SK-N-SH treated with all-trans-retinoic acid at 6 μM for 48 hours (cell line): Measurements from ENCODE around the gene ALPP.

Source experiments
- ATAC-seq: fragments of 200-7000 bp; cut with Tn5 transposase; 3 replicates; pipeline ENCODE4 v1.9.1; 2020; ENCODE audit warnings: mild to moderate bottlenecking, moderate library complexity
- ARNTL ChIP-seq: fragments of 450-650 bp; formaldehyde crosslinking; IDR thresholded peaks from 2 replicates; pipeline ENCODE4 v1.5.0; 2020; ENCODE audit warnings: low read depth, mild to moderate bottlenecking, moderate library complexity, borderline replicate concordance
- BACH2 ChIP-seq: fragments of 250-450 bp; sonication (Bioruptor Pico); IDR thresholded peaks from 2 replicates; pipeline ENCODE4 v1.9.0; 2021; ENCODE audit warnings: mild to moderate bottlenecking, borderline replicate concordance
- CSDC2 ChIP-seq: fragments of 250-450 bp; sonication (Bioruptor Pico); IDR thresholded peaks from 2 replicates; pipeline ENCODE4 v1.5.0; 2020; ENCODE audit warnings: mild to moderate bottlenecking, moderate library complexity
- ESRRG ChIP-seq: fragments of 250-450 bp; sonication (Bioruptor Pico); IDR thresholded peaks from 2 replicates; pipeline ENCODE4 v1.6.1; 2021; ENCODE audit warnings: mild to moderate bottlenecking
- GLIS3 ChIP-seq: fragments of 250-450 bp; sonication (Bioruptor Pico); IDR thresholded peaks from 2 replicates; pipeline ENCODE4 v1.5.0; 2020; ENCODE audit warnings: mild to moderate bottlenecking, moderate library complexity
- POU6F1 ChIP-seq: fragments of 250-450 bp; sonication (Bioruptor Pico); IDR thresholded peaks from 2 replicates; pipeline ENCODE4 v1.8.0; 2021; ENCODE audit warnings: low read depth, mild to moderate bottlenecking, moderate library complexity, borderline replicate concordance
- PPARA ChIP-seq: fragments of 250-450 bp; sonication (Bioruptor Pico); IDR thresholded peaks from 2 replicates; pipeline ENCODE4 v1.5.0; 2020; ENCODE audit warnings: mild to moderate bottlenecking, borderline replicate concordance
- RARB ChIP-seq: fragments of 250-450 bp; sonication (Bioruptor Pico); IDR thresholded peaks from 2 replicates; pipeline ENCODE4 v1.8.0; 2021; ENCODE audit warnings: mild to moderate bottlenecking, moderate library complexity
- TCF4 ChIP-seq: fragments of 250-450 bp; sonication (Bioruptor Pico); IDR thresholded peaks from 2 replicates; pipeline ENCODE4 v1.8.0; 2021; ENCODE audit warnings: mild to moderate bottlenecking, moderate library complexity, borderline replicate concordance
- TOX ChIP-seq: fragments of 250-450 bp; sonication (Bioruptor Pico); IDR thresholded peaks from 2 replicates; pipeline ENCODE4 v1.8.0; 2021; ENCODE audit warnings: mild to moderate bottlenecking, moderate library complexity, borderline replicate concordance
- TSHZ2 ChIP-seq: fragments of 250-450 bp; sonication (Bioruptor Pico); IDR thresholded peaks from 2 replicates; pipeline ENCODE4 v1.5.0; 2020; ENCODE audit warnings: mild to moderate bottlenecking, moderate library complexity
- ZC3H10 ChIP-seq: fragments of 250-450 bp; sonication (Bioruptor Pico); IDR thresholded peaks from 2 replicates; pipeline ENCODE4 v1.5.1; 2021; ENCODE audit warnings: mild to moderate bottlenecking, moderate library complexity
- ZFP3 ChIP-seq: fragments of 250-450 bp; sonication (Bioruptor Pico); IDR thresholded peaks from 2 replicates; pipeline ENCODE4 v1.5.0; 2020; ENCODE audit warnings: mild to moderate bottlenecking, moderate library complexity
- ZFP30 ChIP-seq: fragments of 450-650 bp; formaldehyde crosslinking; IDR thresholded peaks from 2 replicates; pipeline ENCODE4 v1.5.0; 2022; ENCODE audit warnings: mild to moderate bottlenecking, moderate library complexity
- ZNF565 ChIP-seq: fragments of 450-650 bp; formaldehyde crosslinking; conservative IDR thresholded peaks from 2 replicates; pipeline ENCODE4 v1.5.0; 2020; ENCODE audit warnings: low read depth, mild to moderate bottlenecking, moderate library complexity
- ZNF70 ChIP-seq: fragments of 450-650 bp; formaldehyde crosslinking; IDR thresholded peaks from 2 replicates; pipeline ENCODE4 v1.5.0; 2020; ENCODE audit warnings: mild to moderate bottlenecking, moderate library complexity
- ZNF8 ChIP-seq: fragments of 450-650 bp; formaldehyde crosslinking; IDR thresholded peaks from 2 replicates; pipeline ENCODE4 v1.5.0; 2020; ENCODE audit warnings: mild to moderate bottlenecking, moderate library complexity
- TF ChIP-seq, protein P1 (sequence below): fragments of 250-450 bp; sonication (Bioruptor Pico); IDR thresholded peaks from 2 replicates; pipeline ENCODE4 v1.5.1; 2021; ENCODE audit warnings: mild to moderate bottlenecking, moderate library complexity
- TF ChIP-seq, protein P2 (sequence below): fragments of 250-450 bp; sonication (Bioruptor Pico); IDR thresholded peaks from 2 replicates; pipeline ENCODE4 v1.8.0; 2020; ENCODE audit warnings: mild to moderate bottlenecking, moderate library complexity, borderline replicate concordance

Gene ALPP

DNA sequence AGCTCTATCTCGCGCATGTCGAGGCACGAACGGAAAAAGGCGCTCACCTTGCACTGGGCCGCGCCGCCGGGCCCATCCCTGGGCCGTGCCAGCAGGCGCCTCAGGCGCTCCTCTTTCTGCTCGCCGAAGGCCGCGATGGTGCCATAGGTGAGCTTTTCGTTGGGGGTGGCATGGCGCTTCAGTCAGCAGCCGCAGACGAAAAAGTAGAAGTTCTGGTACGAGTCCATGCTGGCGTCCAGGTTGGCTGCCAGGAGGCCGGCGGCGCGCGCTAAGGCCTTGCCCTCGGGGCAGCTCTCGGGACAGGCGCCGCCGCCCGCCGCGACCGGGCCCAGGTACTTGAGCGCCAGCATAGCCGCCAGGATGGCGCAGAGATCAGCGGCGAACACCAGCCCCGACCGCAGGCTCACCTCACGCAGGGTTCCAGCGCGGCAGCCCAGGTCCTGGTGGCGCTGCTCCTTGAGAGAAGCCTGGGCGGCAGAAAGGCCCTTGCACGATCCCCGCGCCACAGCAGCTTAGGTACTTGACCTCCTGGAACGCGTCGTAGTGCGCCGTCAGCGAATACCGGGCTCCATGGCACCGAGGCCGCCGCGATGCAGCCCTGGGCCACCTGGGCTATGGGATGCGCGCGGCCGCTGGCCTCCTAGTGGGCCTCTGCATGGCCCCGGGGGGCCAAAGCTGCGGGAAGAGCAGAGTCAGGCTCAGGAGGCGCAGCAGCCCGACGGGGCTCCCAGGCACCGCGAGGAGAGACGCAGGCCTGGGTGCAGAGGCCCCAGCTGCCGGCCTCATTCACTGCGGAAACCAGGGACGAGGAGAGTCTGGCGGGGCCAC is 40.9 kb downstream of the ALPP start:
- no peak; the same call in 2 of the 3 replicates for ATAC-seq
- no peak for TF ChIP-seq TCF4 (CRISPR knock-in tag)
- no peak for TF ChIP-seq ARNTL (CRISPR knock-in tag)
- no peak for TF ChIP-seq TOX
- TF ChIP-seq PPARA (CRISPR knock-in tag) = no peak

- no peak for TF ChIP-seq ZNF565 (CRISPR knock-in tag)
- no peak for TF ChIP-seq GLIS3 (CRISPR knock-in tag)
- no peak for TF ChIP-seq BACH2 (CRISPR knock-in tag)
- TF ChIP-seq, protein P1, sequence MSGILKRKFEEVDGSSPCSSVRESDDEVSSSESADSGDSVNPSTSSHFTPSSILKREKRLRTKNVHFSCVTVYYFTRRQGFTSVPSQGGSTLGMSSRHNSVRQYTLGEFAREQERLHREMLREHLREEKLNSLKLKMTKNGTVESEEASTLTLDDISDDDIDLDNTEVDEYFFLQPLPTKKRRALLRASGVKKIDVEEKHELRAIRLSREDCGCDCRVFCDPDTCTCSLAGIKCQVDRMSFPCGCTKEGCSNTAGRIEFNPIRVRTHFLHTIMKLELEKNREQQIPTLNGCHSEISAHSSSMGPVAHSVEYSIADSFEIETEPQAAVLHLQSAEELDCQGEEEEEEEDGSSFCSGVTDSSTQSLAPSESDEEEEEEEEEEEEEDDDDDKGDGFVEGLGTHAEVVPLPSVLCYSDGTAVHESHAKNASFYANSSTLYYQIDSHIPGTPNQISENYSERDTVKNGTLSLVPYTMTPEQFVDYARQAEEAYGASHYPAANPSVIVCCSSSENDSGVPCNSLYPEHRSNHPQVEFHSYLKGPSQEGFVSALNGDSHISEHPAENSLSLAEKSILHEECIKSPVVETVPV = no peak
- TF ChIP-seq TCF4 (CRISPR knock-in tag) = no peak
- no peak for TF ChIP-seq ESRRG (CRISPR knock-in tag)
- no peak for TF ChIP-seq TSHZ2 (CRISPR knock-in tag)
- TF ChIP-seq ZFP3 (CRISPR knock-in tag) = no peak
- TF ChIP-seq POU6F1 = no peak
- TF ChIP-seq, protein P2, sequence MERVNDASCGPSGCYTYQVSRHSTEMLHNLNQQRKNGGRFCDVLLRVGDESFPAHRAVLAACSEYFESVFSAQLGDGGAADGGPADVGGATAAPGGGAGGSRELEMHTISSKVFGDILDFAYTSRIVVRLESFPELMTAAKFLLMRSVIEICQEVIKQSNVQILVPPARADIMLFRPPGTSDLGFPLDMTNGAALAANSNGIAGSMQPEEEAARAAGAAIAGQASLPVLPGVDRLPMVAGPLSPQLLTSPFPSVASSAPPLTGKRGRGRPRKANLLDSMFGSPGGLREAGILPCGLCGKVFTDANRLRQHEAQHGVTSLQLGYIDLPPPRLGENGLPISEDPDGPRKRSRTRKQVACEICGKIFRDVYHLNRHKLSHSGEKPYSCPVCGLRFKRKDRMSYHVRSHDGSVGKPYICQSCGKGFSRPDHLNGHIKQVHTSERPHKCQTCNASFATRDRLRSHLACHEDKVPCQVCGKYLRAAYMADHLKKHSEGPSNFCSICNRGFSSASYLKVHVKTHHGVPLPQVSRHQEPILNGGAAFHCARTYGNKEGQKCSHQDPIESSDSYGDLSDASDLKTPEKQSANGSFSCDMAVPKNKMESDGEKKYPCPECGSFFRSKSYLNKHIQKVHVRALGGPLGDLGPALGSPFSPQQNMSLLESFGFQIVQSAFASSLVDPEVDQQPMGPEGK (CRISPR knock-in tag) = no peak
- no peak for TF ChIP-seq ZFP30
- no peak for TF ChIP-seq ZNF8
- no peak for TF ChIP-seq RARB (CRISPR knock-in tag)
- ATAC-seq = no peak
Measured at GRCh38 chr2:232420073-232420454, 41.5 kb downstream of the ALPP start.

GRCh38 chr2:232420463-232421188 is 42.1 kb downstream of the ALPP start:
- TF ChIP-seq ZNF70 = no peak
- no peak for TF ChIP-seq TCF4 (CRISPR knock-in tag)
- TF ChIP-seq ZC3H10 (CRISPR knock-in tag) = no peak
- no peak for TF ChIP-seq CSDC2 (CRISPR knock-in tag)
- TF ChIP-seq, protein P1 = no peak
- no peak for TF ChIP-seq GLIS3 (CRISPR knock-in tag)
- no peak for TF ChIP-seq BACH2 (CRISPR knock-in tag)
- TF ChIP-seq TOX = no peak
- TF ChIP-seq ZFP30 = no peak
- no peak for TF ChIP-seq ZFP3 (CRISPR knock-in tag)
- no peak for TF ChIP-seq ZNF8
- no peak for TF ChIP-seq ARNTL (CRISPR knock-in tag)
- TF ChIP-seq ZNF565 (CRISPR knock-in tag) = no peak
- peak; percentile 36 for ATAC-seq
